HepG2 (cell line): ENCODE measurements around the gene BBC3. TPM values are rescaled to one million over a fixed set of nuclear protein-coding genes. Genes with fewer than 3 reads are reported as not detected.

ENCODE experiments used
- ATAC-seq: fragments of 200-7000 bp; cut with Tn5 transposase; 3 replicates; pipeline ENCODE4 v1.9.1; 2020; ENCODE audit warnings: mild to moderate bottlenecking, moderate library complexity
- BruUV-seq: library from RNA; stranded (reverse); fragments of 400-500 nt; replicated peaks from 2 replicates; lab custom pipeline; 2021; lab: Mats Ljungman, UMichigan
- CTCF ChIA-PET: fragments of 300-600 bp; formaldehyde crosslinking; extraction: SDS; loops from one replicate; lab custom pipeline; 2021; ENCODE audit warnings: low total read pairs, inconsistent platforms, low intra/inter-chr PET ratio; lab: Yijun Ruan, JAX
- POLR2A ChIA-PET: fragments of 350-600 bp; sonication (Branson Sonifier 250); formaldehyde crosslinking; loops from one replicate; lab custom pipeline; 2020; ENCODE audit warnings: antibody characterized with exemption, inconsistent platforms; lab: Yijun Ruan, JAX
- DNase-seq: peaks from one replicate; pipeline ENCODE4 v3.0.0-alpha.2; 2015; ENCODE audit warnings: low spot score
- FAIRE-seq: peaks from 3 replicates; lab custom pipeline; 2011; peaks lifted over from hg19 to GRCh38; lab: Jason Lieb, UNC
- H2AFZ ChIP-seq: one replicate; pipeline ENCODE4 v1.6.1; 2011; ENCODE audit warnings: low read length, inconsistent platforms
- H3K27ac ChIP-seq: fragments of 300-600 bp; 3 replicates; pipeline ENCODE4 v1.8.0; 2011; ENCODE audit warnings: mixed run types, mild to moderate bottlenecking, mixed read lengths, low read length, inconsistent platforms; ENCODE audit not compliant: insufficient read depth; ENCODE audit errors: extremely low read length
- H3K27me3 ChIP-seq, 2 experiments: fragments of 200-600 bp in 1 of 2; 2 replicates in 1 of 2; 3 replicates in 1 of 2; pipeline versions ENCODE4 v1.6.0 to v1.8.0; 2011; ENCODE audit warnings: low read length in 2 of 2, mild to moderate bottlenecking in 2 of 2, moderate library complexity in 2 of 2, inconsistent platforms in 1 of 2; ENCODE audit not compliant: insufficient read depth in 2 of 2, control insufficient read depth in 1 of 2
- H3K36me3 ChIP-seq, 2 experiments: fragments of 200-600 bp in 1 of 2; replicated peaks in 1 of 2; 2 replicates in 1 of 2; 3 replicates in 1 of 2; pipeline versions ENCODE4 v1.5.1 to v1.8.0; 2011; ENCODE audit warnings: low read length in 2 of 2, inconsistent platforms in 1 of 2; ENCODE audit not compliant: insufficient read depth in 2 of 2, control insufficient read depth in 1 of 2
- H3K4me1 ChIP-seq: 2 replicates; pipeline ENCODE4 v1.5.1; 2012; ENCODE audit warnings: low read length, inconsistent platforms; ENCODE audit not compliant: insufficient read depth
- H3K4me2 ChIP-seq: 2 replicates; pipeline ENCODE4 v1.6.0; 2011; ENCODE audit warnings: low read depth, low read length, inconsistent platforms
- H3K4me3 ChIP-seq, 3 experiments: fragments of 200-600 bp in 1 of 3; sonication (generic), shearing (Covaris generic) in 1 of 3; replicated peaks in 1 of 3; 2 replicates each; pipeline ENCODE4 v1.5.1; 2011 to 2016; ENCODE audit warnings: low read length in 3 of 3, inconsistent platforms in 2 of 3, low read depth in 2 of 3, mild to moderate bottlenecking in 2 of 3, control low read depth in 1 of 3, mixed read lengths in 1 of 3; ENCODE audit not compliant: insufficient read depth in 1 of 3
- H3K79me2 ChIP-seq: one replicate; pipeline ENCODE4 v1.6.1; 2011; ENCODE audit warnings: low read length, inconsistent platforms; ENCODE audit not compliant: insufficient read depth
- H3K9ac ChIP-seq: 2 replicates; pipeline ENCODE4 v1.6.0; 2011; ENCODE audit warnings: mild to moderate bottlenecking, low read depth, low read length, inconsistent platforms; ENCODE audit not compliant: insufficient read depth
- H3K9me3 ChIP-seq: 2 replicates; pipeline ENCODE4 v1.5.1; 2012; ENCODE audit warnings: mild to moderate bottlenecking, low read length
- H4K20me1 ChIP-seq: 2 replicates; pipeline ENCODE4 v1.6.0; 2011; ENCODE audit warnings: inconsistent platforms, mild to moderate bottlenecking, low read length, moderate library complexity; ENCODE audit not compliant: insufficient read depth
- CBX2 ChIP-seq, 2 experiments: fragments of 200-600 bp in 1 of 2; sonication (generic); formaldehyde crosslinking in 1 of 2; IDR thresholded peaks; 2 replicates each; pipeline versions ENCODE4 v1.7.0 to v1.8.1; 2018 to 2022; ENCODE audit warnings: low read depth in 2 of 2, low read length in 1 of 2, mild to moderate bottlenecking in 1 of 2, missing genetic modification reagents in 1 of 2
- CCDC6 ChIP-seq: sonication (generic); formaldehyde crosslinking; IDR thresholded peaks from 2 replicates; pipeline ENCODE4 v1.8.1; 2022; ENCODE audit warnings: mild to moderate bottlenecking, missing genetic modification reagents, moderate library complexity
- CENPT ChIP-seq: sonication (generic); formaldehyde crosslinking; IDR thresholded peaks from 2 replicates; pipeline ENCODE4 v1.8.0; 2022; ENCODE audit warnings: low read depth, mild to moderate bottlenecking, moderate library complexity, missing genetic modification reagents
- MAX ChIP-seq: IDR thresholded peaks from 2 replicates; pipeline ENCODE4 v1.6.1; 2012; ENCODE audit warnings: inconsistent platforms
- REL ChIP-seq: sonication (generic); formaldehyde crosslinking; conservative IDR thresholded peaks from 2 replicates; pipeline ENCODE4 v1.8.0; 2022; ENCODE audit warnings: mild to moderate bottlenecking, missing genetic modification reagents, moderate library complexity
- SATB2 ChIP-seq: sonication (generic); formaldehyde crosslinking; IDR thresholded peaks from 2 replicates; pipeline ENCODE4 v1.5.0; 2020; ENCODE audit warnings: missing genetic modification reagents
- SMAD3 ChIP-seq: sonication (generic); formaldehyde crosslinking; IDR thresholded peaks from 2 replicates; pipeline ENCODE4 v1.4.0; 2020; ENCODE audit warnings: missing genetic modification reagents
- TAF1 ChIP-seq: sonication (generic); formaldehyde crosslinking; IDR thresholded peaks from 2 replicates; pipeline ENCODE4 v1.4.0; 2020; ENCODE audit warnings: missing genetic modification reagents
- ZKSCAN1 ChIP-seq: fragments of 150-350 bp; IDR thresholded peaks from 2 replicates; pipeline ENCODE4 v1.6.1; 2014; ENCODE audit warnings: low read length
- ZNF891 ChIP-seq: sonication (generic); formaldehyde crosslinking; IDR thresholded peaks from 2 replicates; pipeline ENCODE4 v1.5.0; 2020; ENCODE audit warnings: mild to moderate bottlenecking, missing genetic modification reagents
- WGBS: methylation state at CpG from one replicate; pipeline ENCODE4 v1.1.6; 2017; ENCODE audit warnings: low lambda C conversion rate; 5-methylcytosine and 5-hydroxymethylcytosine counted together
- in situ Hi-C: cut with HindIII; loops from 2 replicates; pipeline ENCODE4 v1.10.0; 2017; ENCODE audit warnings: low pct_unique_long_range_greater_than_20kb; ENCODE audit not compliant: extremely low pct_ligation_motif_present
- intact Hi-C: fragments of 100-400 bp; cut with micrococcal nuclease; formaldehyde crosslinking; loops from one replicate; pipeline ENCODE4 v1.10.0; 2022; ENCODE audit not compliant: unreplicated experiment
- polyA plus RNA-seq, 8 experiments: library from polyadenylated mRNA; depleted of rRNA in 3 of 8; stranded (reverse) in 7 of 8; unstranded in 1 of 8; fragments of >200 nt; fragmentation: Illumina TruSeq in 4 of 8; extraction: Trizol in 4 of 8; gene quantifications; 2 replicates each; pipeline versions ENCODE4 v1.2.1 to v1.2.3, GENCODE V29; 2011 to 2016; ENCODE audit warnings: low read depth in 4 of 8, missing spikeins in 1 of 8, mixed read lengths in 1 of 8; ENCODE audit not compliant: insufficient read depth in 1 of 8
- total RNA-seq, 5 experiments: library from RNA; depleted of rRNA; stranded (reverse); fragments of >200 nt; fragmentation: Illumina TruSeq; extraction: Trizol; gene quantifications; 2 replicates each; pipeline ENCODE4 v1.2.3, GENCODE V29; 2016; ENCODE audit warnings: low read depth in 1 of 5
- TF ChIP-seq, protein P1 (sequence below): sonication (generic); formaldehyde crosslinking; IDR thresholded peaks from 2 replicates; pipeline ENCODE4 v1.8.1; 2023; ENCODE audit warnings: mild to moderate bottlenecking, missing genetic modification reagents
- TF ChIP-seq, protein P2 (sequence below): sonication (generic); formaldehyde crosslinking; IDR thresholded peaks from 2 replicates; pipeline ENCODE4 v1.4.0; 2020; ENCODE audit warnings: missing genetic modification reagents
- TF ChIP-seq, protein P3 (sequence below): sonication (generic); formaldehyde crosslinking; IDR thresholded peaks from 2 replicates; pipeline ENCODE4 v1.5.0; 2020; ENCODE audit warnings: missing genetic modification reagents, mild to moderate bottlenecking, borderline replicate concordance

Gene BBC3
- total and polyA plus RNA-seq, 2 of the 13 experiments (the other 11 are each of a cell fraction or from before 2014, with no cell fraction given) = 6.1 to 8.8 TPM

- no peak overlapping the region for H3K27ac ChIP-seq
- peaks cover 7% of the 10 kb centered on the region; the same call in 1 of the 2 replicates for H3K4me1 ChIP-seq
- ChIA-PET POLR2A (no interaction called here), CTCF (no interaction called here)
- H3K4me2 ChIP-seq = no peak overlapping the region
- no peak overlapping the region for H3K4me3 ChIP-seq
- no TSS peak for BruUV-seq
- 93% methylated on average over 5 of the region's 5 CpGs for WGBS
- no peaks in the 10 kb centered on the region for H3K9me3 ChIP-seq
- H3K79me2 ChIP-seq = no peaks in the 10 kb centered on the region
- intact Hi-C loops = no loop called here
- TF ChIP-seq MAX (no peak), ZKSCAN1 (peak; percentile 78; the same call in 1 of the 2 replicates)
- no peak for DNase-seq
- in situ Hi-C loops = no loop called here
- H3K36me3 ChIP-seq = peaks cover 24 to 72% of the 10 kb centered on the region in 2 experiments
- H4K20me1 ChIP-seq = 0 out of 2 replicates have a peak, but pooled peaks cover 4% of the 10 kb centered on the region
- H3K27me3 ChIP-seq = no peaks in the 10 kb centered on the region
- no peak for ATAC-seq
- no peak overlapping the region for H2AFZ ChIP-seq
- no peak for FAIRE-seq
- H3K9ac ChIP-seq = no peak overlapping the region
Measured at GRCh38 chr19:47176071-47176626, 54.9 kb downstream of the BBC3 start.

DNA sequence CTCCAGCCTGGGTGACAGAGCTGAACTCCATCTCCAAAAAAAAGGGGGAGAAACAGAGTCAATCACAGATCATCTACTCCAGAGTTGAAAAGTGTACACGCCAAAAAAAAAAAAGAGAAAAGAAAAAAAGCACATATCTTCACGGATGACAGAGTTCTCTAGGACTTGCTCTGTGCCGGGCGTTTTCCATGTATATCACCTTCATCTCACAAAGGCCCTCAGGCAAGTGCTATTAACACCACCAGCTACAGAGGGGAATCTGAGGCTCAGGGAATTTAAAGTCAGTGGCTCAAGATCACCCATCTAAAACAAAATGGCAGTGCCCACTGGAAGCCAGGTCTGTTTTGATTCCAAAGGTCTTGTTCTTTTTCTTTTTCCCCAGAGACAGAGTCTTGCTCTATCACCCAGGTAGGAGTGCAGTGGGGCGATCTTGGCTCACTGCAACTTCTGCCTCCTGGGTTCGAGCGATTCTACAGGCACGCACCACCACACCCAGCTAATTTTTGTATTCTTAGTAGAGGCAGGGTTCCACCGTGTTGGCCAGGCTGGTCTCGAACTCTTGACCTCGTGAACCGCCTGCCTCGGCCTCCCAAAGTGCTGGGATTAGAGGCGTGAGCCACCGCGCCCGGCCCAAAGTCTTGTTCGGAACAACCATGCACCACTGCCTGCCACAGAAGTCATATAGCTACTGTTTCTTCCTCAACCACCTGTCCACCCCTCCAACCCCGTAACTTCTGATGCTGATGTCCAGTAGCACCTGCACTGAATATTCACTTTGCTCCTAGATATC is 58.1 kb downstream of the BBC3 start:
- intact Hi-C loops (no loop called here), in situ Hi-C loops (no loop called here)
- Histone ChIP-seq H3K27ac (no peak overlapping the region), H4K20me1 (0 out of 2 replicates have a peak, but pooled peaks cover 4% of the 10 kb centered on the region), H3K4me3 (no peak overlapping the region), H3K4me2 (no peak overlapping the region), H3K27me3 (no peaks in the 10 kb centered on the region), H2AFZ (no peak overlapping the region), H3K9ac (no peak overlapping the region), H3K36me3 (peaks cover 28 to 78% of the 10 kb centered on the region in 2 experiments), H3K9me3 (no peaks in the 10 kb centered on the region), H3K4me1 (peaks cover 7% of the 10 kb centered on the region; the same call in 1 of the 2 replicates), H3K79me2 (no peaks in the 10 kb centered on the region)
- DNase-seq = no peak
- POLR2A ChIA-PET = interaction anchor here (0.6 kb wide), 2 partner anchors 15 to 17 kb away, joined by 3 read pairs; no protein-coding TSS in a partner anchor
- no peak for ATAC-seq
- no TSS peak for BruUV-seq
- 95% methylated on average over 18 of the region's 19 CpGs for WGBS
- CTCF ChIA-PET = no interaction called here
- FAIRE-seq = no peak
- TF ChIP-seq CENPT (CRISPR knock-in tag) (no peak), CBX2 (IDR thresholded peaks at IDR 0.05; ENCODE audit: low read depth, low read length) (no peak), CBX2 (CRISPR knock-in tag; IDR thresholded peaks at IDR 0.05; ENCODE audit: low read depth) (no peak), ZNF891 (CRISPR knock-in tag) (no peak), SATB2 (CRISPR knock-in tag) (no peak), CCDC6 (CRISPR knock-in tag) (no peak), REL (no peak), SMAD3 (CRISPR knock-in tag) (no peak), TAF1 (CRISPR knock-in tag) (no peak)
- TF ChIP-seq, protein P1, sequence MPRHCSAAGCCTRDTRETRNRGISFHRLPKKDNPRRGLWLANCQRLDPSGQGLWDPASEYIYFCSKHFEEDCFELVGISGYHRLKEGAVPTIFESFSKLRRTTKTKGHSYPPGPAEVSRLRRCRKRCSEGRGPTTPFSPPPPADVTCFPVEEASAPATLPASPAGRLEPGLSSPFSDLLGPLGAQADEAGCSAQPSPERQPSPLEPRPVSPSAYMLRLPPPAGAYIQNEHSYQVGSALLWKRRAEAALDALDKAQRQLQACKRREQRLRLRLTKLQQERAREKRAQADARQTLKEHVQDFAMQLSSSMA (CRISPR knock-in tag) = no peak
- TF ChIP-seq, protein P2, sequence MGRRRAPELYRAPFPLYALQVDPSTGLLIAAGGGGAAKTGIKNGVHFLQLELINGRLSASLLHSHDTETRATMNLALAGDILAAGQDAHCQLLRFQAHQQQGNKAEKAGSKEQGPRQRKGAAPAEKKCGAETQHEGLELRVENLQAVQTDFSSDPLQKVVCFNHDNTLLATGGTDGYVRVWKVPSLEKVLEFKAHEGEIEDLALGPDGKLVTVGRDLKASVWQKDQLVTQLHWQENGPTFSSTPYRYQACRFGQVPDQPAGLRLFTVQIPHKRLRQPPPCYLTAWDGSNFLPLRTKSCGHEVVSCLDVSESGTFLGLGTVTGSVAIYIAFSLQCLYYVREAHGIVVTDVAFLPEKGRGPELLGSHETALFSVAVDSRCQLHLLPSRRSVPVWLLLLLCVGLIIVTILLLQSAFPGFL = no peak
- TF ChIP-seq, protein P3, sequence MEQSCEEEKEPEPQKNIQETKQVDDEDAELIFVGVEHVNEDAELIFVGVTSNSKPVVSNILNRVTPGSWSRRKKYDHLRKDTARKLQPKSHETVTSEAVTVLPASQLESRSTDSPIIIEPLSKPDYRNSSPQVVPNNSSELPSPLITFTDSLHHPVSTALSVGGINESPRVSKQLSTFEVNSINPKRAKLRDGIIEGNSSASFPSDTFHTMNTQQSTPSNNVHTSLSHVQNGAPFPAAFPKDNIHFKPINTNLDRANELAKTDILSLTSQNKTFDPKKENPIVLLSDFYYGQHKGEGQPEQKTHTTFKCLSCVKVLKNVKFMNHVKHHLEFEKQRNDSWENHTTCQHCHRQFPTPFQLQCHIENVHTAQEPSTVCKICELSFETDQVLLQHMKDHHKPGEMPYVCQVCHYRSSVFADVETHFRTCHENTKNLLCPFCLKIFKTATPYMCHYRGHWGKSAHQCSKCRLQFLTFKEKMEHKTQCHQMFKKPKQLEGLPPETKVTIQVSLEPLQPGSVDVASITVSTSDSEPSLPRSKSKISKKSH (CRISPR knock-in tag) = no peak
